Stimulated activated CD8-positive, alpha-beta memory T cell treated with anti-CD3 and anti-CD28 coated beads, Interleukin-15, amount 100 ng/mL, for 48 hours (primary cell): ENCODE measurements around the gene APOBEC2.

ENCODE experiments used
- DNase-seq, 2 donors: peaks; one replicate each; pipeline ENCODE4 v3.0.0-alpha.2; 2020; ENCODE audit warnings: low read depth in 2 of 2

APOBEC2 gene

DNA sequence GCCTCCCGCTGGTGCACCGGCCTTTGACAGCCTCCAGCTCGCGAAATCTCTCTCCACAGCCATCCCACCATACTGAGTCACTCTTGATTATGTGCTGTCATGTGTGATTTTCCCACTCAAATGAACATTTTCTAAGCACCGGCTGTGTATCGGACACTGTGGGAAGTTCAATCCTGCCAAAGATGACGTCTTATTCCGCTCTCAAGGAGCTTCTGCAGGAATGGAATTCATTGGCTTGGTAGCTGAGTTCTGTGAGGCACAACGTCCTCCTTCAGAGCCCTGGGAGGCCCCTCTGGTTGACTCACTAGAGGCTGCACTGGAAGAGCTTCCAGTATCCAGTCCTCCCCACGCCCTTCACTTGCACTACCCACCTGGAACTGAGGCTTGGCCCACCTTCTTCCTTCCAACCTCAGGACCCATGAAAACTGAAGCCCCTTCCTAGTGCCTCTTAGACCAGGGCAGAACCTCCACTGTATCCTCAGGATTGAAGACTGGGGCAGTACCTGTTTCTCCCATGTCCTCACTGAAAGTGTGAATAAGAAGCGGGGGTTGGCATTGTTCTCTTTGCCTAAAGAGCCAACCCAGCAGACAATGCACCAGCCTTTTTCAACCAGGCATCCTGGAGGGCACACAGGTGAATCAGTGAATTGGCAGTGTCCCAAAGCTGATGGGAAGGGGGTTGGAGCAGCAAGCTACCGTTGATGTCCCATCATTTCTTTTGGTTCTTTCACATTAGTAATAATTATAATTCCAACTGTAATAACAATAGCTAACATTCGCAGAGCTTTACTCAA is 15.7 kb upstream of the APOBEC2 start:
- no peak for DNase-seq

DNA sequence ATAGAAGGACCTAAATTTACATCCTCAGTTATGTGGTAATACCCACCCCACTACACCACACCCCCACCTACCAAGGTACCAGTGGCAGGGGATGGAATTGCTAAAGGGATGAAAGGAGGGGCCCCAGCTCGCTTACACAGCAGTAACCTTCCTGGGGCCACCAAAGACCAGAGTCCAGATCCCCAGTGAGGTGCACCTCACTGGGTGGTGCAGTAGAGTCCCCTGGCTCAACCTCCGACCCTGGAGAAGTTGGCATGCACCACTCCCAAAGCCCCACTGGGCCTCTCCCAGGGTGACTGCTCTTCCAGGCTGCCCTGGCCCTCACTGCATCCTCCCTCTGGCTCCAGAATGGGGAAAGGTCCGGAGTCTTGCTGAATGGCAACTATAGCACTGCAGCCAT is 14.8 kb upstream of the APOBEC2 start:
- no peak for DNase-seq

DNA sequence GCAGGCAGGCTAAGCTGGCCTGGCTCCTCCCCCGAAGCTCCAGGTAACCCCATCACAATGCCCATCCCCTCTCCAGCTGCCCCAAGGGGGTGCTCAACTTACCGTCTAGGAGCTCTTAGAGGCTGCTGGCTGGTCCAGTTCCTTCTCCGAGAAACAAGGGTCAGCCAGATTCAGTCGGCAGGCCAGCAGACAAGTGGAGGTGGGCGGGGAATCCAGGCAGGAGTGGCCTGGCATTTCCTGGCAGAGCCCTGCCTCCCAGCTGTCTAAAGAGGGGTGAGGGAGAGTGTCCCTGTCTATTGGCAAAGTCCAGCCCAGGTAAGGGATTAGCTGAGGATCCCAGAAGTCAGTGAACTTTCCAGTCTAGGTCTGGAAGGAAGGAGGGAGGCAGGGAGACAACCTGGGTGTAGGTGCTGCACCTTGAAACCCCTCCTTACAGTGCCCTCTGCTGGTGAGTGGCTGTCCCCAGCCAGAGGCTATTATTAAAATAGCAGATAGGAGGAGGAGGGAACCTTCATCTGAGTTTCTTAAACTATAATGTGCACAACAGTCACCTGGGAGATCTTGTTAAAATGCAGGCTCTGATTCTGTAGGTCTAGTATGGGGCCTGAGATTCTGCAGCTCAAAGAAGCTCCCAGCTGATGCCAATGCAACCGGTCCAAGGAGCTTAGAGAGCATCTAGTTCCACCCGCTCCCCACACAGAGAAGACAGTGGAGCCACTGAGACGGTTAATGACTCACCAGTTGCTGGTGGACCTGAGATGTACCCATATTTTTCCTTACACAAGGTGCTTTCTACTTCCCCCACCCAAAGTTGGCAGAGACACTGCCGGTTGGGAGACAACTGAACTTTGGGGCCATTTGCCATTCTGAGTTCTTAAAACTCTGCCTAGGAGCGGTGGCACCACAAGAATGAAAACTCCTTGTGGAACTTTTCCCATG is 13.7 kb upstream of the APOBEC2 start, which contains the start of gene UNC5CL:
TSS of gene UNC5CL (minus strand) at position 162 of the 939 bp plus-strand sequence. CDS start 4,147 bp downstream, outside the sequence.
- peak in 1 of 2 donors; percentile 16 for DNase-seq

DNA sequence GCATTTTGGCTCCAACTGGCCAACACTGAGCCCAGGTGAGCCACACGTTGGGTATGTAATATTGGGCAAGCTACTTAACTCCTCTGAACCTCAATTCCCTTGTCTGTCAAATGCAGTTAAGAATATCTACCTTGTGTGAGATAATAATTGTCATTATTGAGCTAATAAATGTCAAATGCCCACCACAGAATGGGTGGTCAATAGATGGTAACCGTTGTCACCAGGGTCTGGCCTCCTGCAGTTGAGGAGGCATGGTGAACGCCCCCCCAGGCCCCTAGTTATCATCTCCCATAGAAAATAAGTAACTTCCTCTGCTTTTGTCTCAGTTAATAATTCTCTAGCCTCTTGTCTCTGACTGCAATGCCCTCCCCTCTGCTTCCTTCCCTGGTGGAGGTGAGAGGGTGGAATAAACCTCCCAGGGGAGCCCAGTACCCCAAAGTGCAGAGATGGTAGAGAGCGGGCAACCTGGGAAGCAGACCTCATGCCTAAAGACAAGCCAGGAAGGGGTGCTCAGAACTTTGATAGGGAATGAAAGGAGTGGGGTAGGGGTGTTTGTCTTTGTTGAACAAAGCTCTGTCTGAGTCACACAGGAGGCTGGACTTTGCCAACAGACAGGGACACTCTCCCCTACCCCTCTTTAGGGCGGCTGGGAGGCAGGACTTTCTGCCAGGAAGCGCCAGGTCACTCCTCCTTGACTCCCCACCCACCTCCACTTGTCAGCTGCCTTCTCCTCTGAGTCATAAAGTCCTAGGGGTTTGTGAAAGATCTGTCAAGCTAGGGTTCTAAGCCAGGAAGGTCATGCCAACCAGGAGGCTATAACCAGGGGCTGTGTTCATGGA is 12.7 kb upstream of the APOBEC2 start:
- DNase-seq = no peak

DNA sequence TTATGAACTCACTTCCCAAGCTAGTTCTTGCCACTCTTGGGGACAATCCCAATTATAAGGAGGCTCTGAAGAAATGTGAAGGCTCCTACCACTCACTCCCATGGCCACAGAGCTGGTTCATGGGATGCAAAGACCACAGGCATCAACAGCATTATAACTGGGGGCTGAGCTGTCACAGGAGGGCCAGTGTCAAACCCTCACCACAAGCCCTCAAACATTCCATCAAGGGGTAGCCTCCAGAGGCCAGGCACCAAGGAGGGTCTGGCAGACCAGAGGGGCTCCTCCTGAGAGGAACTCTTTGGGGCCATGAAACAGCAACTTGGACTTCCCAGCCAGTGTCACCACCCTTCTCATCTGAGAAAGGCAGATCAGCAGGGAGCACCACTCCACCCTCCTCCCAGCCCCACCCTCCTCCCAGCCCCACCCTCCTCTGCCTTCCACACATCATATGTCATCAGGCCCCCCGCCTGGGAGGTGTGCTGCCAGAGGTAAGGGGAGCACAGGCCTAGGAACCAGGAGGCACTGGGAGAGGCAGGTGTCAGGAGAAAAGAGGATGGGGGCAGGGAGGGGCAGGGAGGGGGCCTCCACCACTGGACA is 12.0 kb upstream of the APOBEC2 start:
- no peak for DNase-seq

DNA sequence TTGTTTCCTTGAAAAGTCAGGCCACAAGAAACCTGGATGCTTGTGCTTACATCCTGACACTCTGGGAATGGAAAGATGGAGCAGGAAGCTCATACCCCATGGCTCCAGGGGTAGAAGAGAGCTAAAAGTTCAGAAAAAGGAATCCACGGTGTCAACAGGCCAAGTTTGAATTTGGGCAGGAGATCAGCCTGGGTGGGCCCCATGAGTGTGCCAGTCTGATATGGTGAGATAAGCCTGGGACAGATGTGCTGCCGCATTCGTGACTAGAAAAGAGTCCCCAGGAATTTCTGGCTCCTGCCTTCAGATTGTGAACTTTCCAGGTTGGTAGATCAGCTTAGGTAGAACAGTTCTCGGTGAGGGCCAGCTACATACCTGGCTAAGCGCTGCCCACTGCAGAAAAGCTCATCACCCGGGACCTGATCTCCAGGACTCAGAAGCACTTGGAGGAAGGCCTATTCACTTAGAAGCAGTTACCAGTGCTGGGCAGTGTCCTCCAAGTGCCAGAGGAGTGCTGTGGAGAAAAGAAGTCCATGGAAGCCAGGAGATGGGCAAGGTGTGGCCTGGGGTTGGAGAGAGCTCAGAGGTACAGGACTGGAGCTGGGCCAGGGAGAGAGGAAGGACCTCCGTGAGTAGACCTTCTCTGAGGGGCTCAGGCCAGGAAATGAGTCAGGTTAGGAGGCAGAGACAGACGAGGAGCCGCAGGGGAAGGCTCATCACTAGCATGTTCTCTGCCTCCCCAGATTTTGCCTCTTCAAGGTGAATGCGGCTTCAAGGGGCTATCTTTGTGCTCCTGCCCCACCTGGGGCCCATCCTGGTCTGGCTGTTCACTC is 10.6 kb upstream of the APOBEC2 start, which contains the start of gene TSPO2:
TSS of gene TSPO2 (plus strand) at position 242 of the 830 bp plus-strand sequence. CDS start at position 761, 519 bp downstream.
- no peak for DNase-seq

DNA sequence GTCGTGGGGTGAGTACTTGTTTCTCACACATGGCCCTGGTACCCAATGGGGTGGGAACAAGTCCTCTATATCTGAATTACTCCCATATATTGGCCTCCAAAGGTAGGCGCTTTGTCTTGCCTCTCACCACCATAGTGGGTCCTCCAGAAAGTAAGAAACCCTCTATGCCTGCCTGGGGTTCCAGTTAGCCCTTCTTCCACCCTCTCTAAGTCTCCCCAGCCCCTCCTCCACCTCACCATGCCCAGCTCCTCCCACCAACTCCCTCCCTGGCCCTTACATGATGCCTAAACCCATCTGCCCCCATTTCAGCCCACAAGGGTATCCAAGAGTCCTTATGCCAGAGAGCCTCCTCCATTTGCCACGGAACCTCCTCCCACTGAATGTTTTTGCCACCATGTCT is 9.9 kb upstream of the APOBEC2 start:
- DNase-seq = no peak

DNA sequence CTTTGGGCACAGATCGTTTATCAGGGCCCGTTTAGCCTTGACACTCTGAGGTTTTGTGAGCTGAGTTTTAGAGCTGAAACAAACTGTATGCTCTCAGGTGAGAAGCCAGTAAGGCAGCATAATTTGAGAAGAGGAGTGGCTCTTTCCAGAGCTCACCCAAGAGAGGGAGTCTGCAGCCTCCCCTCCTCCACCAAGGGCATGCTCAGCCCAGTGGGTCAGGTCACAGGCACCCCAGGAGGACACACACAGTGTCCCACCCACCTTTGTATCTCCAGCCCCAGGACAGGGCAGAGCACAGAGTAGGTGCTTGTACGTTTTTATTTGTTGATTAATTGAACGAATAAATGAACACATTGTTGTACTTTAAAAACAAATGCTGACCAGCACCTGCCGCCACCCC is 7.3 kb upstream of the APOBEC2 start:
- no peak for DNase-seq

DNA sequence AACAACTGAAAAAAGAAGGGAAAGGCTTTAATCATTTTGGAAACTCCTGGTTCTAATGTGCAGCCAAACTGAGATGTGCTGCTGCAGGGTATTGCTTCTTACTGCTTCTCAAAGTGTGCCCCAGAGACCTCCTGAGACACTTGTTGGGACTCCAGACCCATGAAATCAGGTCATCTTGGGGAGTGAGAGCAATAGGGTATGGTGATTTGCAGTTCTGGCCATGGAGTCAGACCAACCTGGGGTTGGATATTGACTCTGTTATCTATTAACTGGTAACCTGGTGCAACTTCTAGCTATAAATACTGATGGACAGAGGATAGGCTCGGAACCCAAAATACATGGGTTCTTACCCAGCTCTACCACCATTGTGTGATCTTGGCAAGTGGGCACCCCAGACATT is 6.9 kb upstream of the APOBEC2 start:
- no peak for DNase-seq

DNA sequence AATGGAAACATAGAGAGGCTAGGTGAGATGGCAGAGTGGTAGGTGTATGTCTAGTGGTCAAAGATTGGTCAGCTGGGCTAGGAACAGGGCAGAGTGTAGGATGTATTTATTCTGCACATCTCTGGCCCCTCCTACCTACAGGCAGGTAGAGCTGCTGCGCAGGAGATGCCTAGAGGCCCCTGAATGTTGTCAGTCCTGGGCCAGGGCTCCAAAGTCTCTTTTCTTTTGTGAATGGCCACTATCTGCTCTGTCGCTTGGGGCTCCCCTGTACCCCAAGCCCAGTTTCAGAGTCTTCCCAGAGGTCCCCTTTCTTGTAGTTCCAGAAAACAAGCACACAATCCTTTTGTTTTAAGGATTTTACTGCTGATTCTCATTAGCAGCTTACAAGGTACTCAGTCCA is 5.7 kb upstream of the APOBEC2 start:
- DNase-seq = no peak

DNA sequence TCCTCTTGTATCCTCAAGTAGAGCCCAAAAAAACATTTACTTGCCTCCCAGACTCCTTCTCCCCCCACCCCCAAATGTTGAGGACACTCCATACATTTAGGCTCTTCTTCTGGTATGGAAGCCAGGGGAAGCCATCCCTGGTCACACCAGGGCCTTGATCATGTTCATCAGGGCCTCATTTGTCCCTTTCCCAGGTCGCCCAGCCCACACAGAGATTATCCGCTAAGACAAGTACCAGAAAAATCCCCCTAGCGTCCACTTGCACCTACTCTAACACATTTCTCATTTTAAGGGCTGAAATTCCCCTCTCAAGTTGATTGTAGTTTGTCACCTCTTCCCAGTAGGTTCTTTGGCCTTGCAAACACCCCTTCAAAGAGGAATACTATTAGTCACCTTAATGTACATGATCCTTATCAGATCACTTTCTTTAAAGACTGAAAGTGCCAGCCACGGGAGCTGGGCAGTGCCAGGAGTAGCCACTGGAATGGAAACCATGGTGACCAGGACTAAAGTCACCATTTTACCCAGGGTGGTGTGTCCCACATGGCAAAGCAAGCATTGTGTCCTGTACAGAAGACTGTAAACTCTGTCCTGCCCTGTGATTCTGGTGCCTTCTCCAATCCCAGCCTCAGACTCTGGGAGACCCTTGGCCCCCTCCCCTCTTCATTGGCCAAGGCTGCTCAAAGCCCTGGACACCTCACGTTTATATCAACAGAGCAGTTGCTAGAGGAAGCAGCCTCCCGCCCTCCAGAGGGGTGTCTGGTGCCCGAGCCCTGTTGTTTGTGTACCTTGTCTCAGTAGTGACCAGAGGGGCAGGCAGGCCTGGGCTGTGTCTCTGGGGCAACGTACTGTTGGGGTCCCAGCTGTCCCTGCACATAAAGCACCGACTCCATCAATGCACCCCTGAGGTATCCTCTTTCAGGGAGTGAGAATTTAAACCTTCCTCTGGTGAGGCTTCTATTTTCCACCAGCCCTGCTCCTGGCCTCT is 5.0 kb upstream of the APOBEC2 start:
- no peak for DNase-seq

DNA sequence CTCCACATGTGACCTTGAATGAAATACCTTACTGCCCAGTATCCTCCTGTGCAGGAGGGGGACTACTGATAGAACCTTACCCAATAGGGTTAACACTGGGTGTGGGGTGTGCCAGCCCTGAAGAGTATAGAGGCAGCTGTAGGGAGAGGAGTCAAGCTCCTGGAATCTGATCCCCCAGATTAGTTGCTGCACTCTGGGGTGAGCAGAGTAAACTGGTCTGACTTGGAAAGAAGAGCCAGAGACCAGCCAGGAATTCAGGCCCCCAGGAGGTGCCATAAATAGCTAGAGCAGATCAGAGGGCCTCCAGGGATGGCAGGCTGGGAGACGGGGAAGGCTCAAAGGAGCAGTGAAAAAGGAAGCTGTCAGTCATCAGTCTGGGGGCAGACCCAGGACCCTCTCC is 3.5 kb upstream of the APOBEC2 start:
- DNase-seq = no peak

DNA sequence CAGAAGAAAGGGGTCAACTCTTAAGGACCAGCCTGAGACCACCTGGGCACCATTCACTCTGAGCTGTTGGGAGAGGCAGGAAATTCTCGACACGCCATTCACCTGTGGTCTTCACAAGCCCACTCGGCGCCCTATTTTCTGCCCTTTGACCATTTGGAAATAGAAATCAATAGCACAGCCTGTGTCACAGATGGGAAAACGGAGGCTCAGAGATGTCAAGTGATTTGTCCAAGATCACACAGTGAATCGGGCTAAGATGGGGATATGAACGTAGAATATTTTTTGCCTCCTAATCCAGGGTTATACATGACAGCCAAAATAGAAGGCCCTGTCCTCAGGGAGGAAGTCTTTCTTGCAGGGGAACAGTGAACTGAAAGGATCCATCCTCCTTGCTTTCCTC is 3.0 kb upstream of the APOBEC2 start:
- no peak for DNase-seq

DNA sequence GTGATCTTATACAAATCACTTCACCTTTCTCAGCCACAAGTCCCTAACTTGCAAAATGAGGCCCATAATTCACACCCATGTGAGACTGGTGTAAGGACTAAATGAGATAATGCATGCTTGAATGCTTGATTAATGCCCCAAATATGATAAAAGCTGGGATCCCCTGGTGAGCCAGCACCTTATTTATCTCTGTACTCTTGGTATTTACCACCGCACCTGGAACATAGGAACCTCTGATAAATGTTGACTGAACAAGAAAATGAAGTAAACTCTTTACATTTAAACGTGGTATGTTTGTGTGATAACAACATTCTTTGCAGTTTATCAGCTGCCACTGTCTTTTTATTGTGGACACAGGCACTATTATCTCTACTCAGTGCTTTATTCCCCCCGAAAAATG is 2.5 kb upstream of the APOBEC2 start:
- no peak for DNase-seq

DNA sequence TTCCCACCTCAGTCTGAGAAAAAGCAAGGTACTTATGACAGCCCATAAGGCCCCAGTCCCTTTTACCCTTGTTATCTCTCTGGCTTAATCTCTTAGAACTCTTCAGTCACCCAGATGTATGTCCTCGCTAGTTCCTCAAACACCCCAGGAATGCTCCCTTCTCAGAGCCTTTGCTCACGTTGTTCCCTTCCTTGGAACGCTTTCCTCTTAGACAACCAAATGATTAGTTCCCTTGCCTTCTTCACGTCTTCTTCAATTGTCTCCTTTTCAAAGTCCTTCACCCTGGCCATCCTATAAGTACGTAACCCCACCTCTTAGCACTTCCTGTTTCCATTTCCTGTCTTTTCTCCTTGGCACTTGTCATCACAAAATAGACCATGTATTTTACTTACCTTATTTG is 1.1 kb upstream of the APOBEC2 start:
- no peak for DNase-seq

DNA sequence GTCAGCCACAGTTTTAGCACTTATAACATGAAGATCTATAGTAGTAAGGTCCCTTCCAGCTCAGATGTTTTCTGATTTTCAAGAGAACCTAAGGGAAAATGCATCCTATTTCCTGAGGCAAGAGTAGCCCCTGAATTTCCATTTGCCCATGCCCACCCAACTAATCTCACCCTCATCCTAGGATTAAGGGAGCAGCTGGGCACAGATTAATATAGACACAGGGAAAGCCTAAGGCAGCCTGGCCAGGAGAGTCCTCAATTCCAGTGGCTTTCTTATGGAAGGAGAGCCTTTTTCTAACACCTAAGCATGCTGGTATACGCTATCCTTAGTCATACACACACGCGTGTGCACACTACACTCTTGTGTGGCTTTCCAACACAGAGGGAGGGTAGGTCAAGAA is 1.5 kb downstream of the APOBEC2 start:
- no peak for DNase-seq

DNA sequence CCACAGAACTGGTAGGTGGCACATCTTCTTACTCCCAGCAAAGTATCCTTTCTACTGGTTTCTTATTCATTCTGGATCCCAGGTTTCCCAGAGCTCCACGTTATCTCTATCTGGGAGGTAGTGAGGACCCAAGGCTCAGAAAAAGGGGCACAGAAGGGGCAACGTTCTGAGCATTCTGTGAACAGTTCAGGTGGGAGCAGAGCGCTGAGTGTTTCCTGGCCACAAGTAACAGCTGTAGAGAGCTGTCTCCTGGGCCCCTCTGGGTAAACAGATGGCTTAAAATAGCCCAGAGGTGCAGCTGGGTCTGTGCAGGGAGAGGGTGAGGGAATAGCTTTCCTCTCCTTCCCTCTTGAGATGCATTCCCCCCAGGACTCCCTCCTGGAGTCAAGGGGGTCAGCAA is 2.1 kb downstream of the APOBEC2 start:
- DNase-seq = no peak

DNA sequence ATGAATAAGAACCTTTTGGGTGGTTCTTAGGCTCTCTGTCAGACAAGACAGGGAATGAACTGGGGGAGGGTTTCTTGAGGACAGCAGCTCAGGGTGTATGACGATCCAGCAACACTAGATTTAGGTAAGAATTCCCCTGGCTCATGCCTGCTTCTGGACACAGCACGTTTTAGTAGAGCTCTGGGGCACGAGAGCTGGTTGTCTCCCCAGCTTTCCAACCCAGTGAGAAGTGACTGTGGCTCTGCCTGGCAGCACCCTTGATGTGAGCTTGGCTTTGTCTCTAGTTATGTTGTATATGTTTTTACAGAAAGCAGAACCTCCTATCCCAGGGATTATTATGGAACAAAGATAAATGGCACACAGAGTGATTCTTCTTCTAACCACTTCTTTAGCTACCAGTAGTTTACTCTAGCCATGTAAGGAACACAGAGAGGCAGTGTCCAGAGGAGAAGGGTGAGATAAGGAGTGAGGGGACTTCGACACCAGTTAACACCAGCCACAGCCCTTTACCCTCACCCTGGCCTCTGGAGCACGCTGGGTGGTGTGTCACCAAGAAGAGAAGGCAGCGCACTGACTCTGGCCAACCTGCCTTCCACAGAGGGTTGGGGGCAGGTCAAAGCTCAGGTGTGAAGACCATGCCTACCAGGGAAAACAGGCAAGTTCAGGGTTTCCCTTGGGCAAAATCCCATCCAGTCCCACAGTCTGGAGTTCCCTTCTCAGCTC is 3.9 kb downstream of the APOBEC2 start:
- DNase-seq = no peak

DNA sequence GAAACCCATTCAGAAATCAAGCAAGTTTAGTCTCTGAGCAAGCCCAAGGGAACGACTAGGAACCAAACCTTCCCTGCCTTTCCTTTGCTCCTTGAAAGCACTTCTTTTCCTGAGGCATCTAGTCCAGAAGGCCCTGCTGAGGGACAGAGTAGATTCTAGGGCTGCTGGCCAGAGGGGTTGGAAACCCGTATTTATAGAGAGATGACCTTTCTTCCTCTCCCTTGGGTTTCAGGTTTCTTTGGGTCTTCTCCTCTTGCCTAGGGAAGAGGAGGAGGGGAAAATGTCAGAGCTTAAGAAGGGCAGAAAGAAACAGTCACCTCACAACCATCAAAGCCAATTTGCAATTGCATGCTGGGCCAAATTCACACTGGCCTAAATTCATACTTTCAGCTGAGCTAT is 5.8 kb downstream of the APOBEC2 start:
- no peak for DNase-seq
